Eye (tissue), 1 donor: ENCODE measurements around the gene LYPD6.
A peak's percentile ranks its signal among the peaks of the same experiment; 100 is the strongest.

ENCODE experiments used
- DNase-seq: peaks from one replicate; pipeline ENCODE4 v3.0.0-alpha.2; 2015

Gene LYPD6

GRCh38 chr2:149410701-149411484, 80.5 kb downstream of the LYPD6 start:
- no peak for DNase-seq

GRCh38 chr2:149413487-149413886, 83.1 kb downstream of the LYPD6 start:
- no peak for DNase-seq

GRCh38 chr2:149415086-149415485, 84.7 kb downstream of the LYPD6 start:
- DNase-seq = no peak

GRCh38 chr2:149418065-149418464, 87.7 kb downstream of the LYPD6 start:
- no peak for DNase-seq

GRCh38 chr2:149420053-149420963, 89.9 kb downstream of the LYPD6 start:
- DNase-seq = no peak

- DNase-seq = no peak
Observed at GRCh38 chr2:149421791-149422190, 91.4 kb downstream of the LYPD6 start.

GRCh38 chr2:149422337-149422990, 92.1 kb downstream of the LYPD6 start:
- DNase-seq = no peak

- no peak for DNase-seq
Observed at GRCh38 chr2:149422991-149423338, 92.6 kb downstream of the LYPD6 start.

- DNase-seq = no peak
Observed at GRCh38 chr2:149423630-149424029, 93.2 kb downstream of the LYPD6 start.

GRCh38 chr2:149427387-149427786, 97.0 kb downstream of the LYPD6 start:
- no peak for DNase-seq

- DNase-seq = no peak
Observed at GRCh38 chr2:149428783-149429182, 98.4 kb downstream of the LYPD6 start.

- no peak for DNase-seq
Observed at GRCh38 chr2:149430743-149431736, 100.7 kb downstream of the LYPD6 start.

- DNase-seq = no peak
Observed at GRCh38 chr2:149438330-149438960, 108.1 kb downstream of the LYPD6 start.

- DNase-seq = no peak
Observed at GRCh38 chr2:149441255-149441654, 110.9 kb downstream of the LYPD6 start.

- DNase-seq = no peak
Observed at GRCh38 chr2:149442346-149442745, 112.0 kb downstream of the LYPD6 start.

- no peak for DNase-seq
Observed at GRCh38 chr2:149443150-149443549, 112.8 kb downstream of the LYPD6 start.

GRCh38 chr2:149446748-149447147, 116.4 kb downstream of the LYPD6 start:
- peak; percentile 44 for DNase-seq

GRCh38 chr2:149448315-149448714, 117.9 kb downstream of the LYPD6 start:
- no peak for DNase-seq

- no peak for DNase-seq
Observed at GRCh38 chr2:149449017-149449416, 118.6 kb downstream of the LYPD6 start.

- DNase-seq = no peak
Observed at GRCh38 chr2:149451417-149452165, 121.2 kb downstream of the LYPD6 start.

GRCh38 chr2:149456285-149456684, 125.9 kb downstream of the LYPD6 start:
- no peak for DNase-seq
